ENCODE data around the gene IFI27L2.

Gene IFI27L2

DNA sequence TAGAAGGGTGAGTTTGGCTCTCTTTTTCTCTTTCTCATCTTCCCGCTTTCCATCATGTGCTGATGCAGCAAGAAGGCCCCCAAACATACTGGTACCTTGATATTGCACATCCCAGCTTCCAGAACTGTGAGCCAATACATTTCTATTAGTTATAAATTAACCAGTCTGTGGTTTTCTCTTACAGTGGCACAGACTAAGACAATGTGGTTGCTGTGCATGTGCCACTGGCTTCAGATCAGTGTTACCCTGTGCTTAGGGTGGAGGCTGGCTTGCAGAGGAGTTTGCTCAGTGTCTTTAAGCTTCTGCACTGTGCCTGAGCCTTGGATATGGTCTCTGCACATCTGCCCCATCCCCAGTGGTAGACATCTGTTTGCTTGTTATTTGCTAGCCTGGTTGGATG is 5.5 kb downstream of the IFI27L2 start:
- no peaks in the 10 kb centered on the region for H3K9me3 ChIP-seq
- peaks cover 11% of the 10 kb centered on the region for H3K27me3 ChIP-seq
- H3K27ac ChIP-seq = no peak overlapping the region
- peaks cover under 1 to 2% of the 10 kb centered on the region in 2 experiments for H3K4me1 ChIP-seq (ENCODE audit: control insufficient read depth in 1 of 2, insufficient read depth in 1 of 2, low read depth in 1 of 2, low read length in 1 of 2)
- TF ChIP-seq, protein P1, sequence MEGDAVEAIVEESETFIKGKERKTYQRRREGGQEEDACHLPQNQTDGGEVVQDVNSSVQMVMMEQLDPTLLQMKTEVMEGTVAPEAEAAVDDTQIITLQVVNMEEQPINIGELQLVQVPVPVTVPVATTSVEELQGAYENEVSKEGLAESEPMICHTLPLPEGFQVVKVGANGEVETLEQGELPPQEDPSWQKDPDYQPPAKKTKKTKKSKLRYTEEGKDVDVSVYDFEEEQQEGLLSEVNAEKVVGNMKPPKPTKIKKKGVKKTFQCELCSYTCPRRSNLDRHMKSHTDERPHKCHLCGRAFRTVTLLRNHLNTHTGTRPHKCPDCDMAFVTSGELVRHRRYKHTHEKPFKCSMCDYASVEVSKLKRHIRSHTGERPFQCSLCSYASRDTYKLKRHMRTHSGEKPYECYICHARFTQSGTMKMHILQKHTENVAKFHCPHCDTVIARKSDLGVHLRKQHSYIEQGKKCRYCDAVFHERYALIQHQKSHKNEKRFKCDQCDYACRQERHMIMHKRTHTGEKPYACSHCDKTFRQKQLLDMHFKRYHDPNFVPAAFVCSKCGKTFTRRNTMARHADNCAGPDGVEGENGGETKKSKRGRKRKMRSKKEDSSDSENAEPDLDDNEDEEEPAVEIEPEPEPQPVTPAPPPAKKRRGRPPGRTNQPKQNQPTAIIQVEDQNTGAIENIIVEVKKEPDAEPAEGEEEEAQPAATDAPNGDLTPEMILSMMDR (IDR thresholded peaks at IDR 0.05) = no peak
- no peak overlapping the region for H3K4me3 ChIP-seq (ENCODE audit: low read depth in 1 of 2, low read length in 1 of 2)
- no peaks in the 10 kb centered on the region for H3K36me3 ChIP-seq

DNA sequence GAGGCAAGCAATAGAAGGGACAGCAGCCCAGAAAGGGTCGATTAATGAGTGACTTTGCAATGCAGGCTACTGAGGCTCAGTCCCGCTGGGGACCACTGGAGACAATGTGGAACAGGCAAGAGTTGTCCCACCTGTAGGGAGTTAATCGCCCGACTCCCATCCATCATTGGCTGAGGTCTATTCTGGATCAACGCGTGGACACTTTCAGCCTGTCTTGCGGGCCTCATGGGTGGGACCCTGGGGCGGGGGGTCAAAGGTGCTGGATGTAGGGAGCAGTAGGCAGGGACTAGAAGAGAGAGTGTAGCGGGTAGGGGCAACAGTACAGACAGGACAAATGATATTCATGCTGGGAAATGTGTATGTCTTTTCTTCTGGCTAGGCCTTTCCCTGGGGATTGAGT is 6.1 kb downstream of the IFI27L2 start:
- TF ChIP-seq, protein P1 (IDR thresholded peaks at IDR 0.05) = no peak
- Histone ChIP-seq H3K4me3 (ENCODE audit: low read depth in 1 of 2, low read length in 1 of 2) (no peak overlapping the region), H3K4me1 (ENCODE audit: control insufficient read depth in 1 of 2, insufficient read depth in 1 of 2, low read depth in 1 of 2, low read length in 1 of 2) (no peaks in the 10 kb centered on the region), H3K36me3 (no peaks in the 10 kb centered on the region), H3K27me3 (peaks cover 11% of the 10 kb centered on the region), H3K9me3 (no peaks in the 10 kb centered on the region), H3K27ac (no peak overlapping the region)

DNA sequence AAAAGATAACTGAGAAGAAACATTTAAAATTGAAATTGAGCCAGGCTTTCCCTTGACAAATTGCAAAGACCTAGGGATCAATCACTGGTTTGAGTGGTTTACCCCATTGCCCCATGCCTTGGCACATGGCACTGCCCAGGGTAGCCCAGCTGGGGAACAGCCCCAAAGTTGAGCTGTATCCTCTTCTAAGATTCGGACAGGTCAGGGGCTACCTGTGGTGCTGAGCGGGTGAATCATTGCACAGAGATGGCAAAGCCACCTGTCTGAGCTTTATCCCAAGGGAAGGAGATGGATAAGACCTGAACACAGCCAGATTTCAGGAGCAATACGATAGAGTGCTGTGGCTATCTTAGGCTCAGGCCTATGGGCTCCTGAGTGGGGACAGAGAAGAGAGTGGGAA is 7.0 kb downstream of the IFI27L2 start:
- Histone ChIP-seq H3K4me3 (ENCODE audit: low read depth in 1 of 2, low read length in 1 of 2) (no peak overlapping the region), H3K36me3 (no peaks in the 10 kb centered on the region), H3K9me3 (no peaks in the 10 kb centered on the region), H3K27ac (no peak overlapping the region), H3K27me3 (peaks cover 11% of the 10 kb centered on the region), H3K4me1 (ENCODE audit: control insufficient read depth in 1 of 2, insufficient read depth in 1 of 2, low read depth in 1 of 2, low read length in 1 of 2) (no peaks in the 10 kb centered on the region)
- TF ChIP-seq, protein P1 (IDR thresholded peaks at IDR 0.05) = no peak

DNA sequence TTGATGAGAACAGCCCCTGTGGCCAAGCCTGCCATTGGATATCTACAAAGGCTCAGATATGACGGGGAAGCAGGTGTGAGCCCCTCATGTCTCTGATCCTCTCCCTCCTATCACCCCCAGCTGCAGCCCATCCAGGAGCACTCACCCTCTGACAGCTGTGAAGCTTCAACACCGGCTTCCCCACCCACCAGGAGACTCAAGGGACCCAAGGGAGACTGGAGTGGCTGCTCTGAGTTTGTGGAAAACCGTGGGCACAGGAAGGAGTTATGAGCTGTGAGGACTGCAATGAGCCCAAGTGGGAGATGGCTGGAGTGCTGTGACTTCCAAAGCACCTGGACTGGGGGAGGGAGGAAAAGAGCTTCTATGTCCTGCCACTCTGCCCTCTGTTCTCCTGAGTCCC is 7.9 kb downstream of the IFI27L2 start:
- Histone ChIP-seq H3K9me3 (no peaks in the 10 kb centered on the region), H3K27ac (no peak overlapping the region), H3K4me1 (ENCODE audit: control insufficient read depth in 1 of 2, insufficient read depth in 1 of 2, low read depth in 1 of 2, low read length in 1 of 2) (no peaks in the 10 kb centered on the region), H3K4me3 (ENCODE audit: low read depth in 1 of 2, low read length in 1 of 2) (no peak overlapping the region), H3K27me3 (peaks cover 17% of the 10 kb centered on the region), H3K36me3 (no peaks in the 10 kb centered on the region)
- TF ChIP-seq, protein P1 (IDR thresholded peaks at IDR 0.05) = no peak

DNA sequence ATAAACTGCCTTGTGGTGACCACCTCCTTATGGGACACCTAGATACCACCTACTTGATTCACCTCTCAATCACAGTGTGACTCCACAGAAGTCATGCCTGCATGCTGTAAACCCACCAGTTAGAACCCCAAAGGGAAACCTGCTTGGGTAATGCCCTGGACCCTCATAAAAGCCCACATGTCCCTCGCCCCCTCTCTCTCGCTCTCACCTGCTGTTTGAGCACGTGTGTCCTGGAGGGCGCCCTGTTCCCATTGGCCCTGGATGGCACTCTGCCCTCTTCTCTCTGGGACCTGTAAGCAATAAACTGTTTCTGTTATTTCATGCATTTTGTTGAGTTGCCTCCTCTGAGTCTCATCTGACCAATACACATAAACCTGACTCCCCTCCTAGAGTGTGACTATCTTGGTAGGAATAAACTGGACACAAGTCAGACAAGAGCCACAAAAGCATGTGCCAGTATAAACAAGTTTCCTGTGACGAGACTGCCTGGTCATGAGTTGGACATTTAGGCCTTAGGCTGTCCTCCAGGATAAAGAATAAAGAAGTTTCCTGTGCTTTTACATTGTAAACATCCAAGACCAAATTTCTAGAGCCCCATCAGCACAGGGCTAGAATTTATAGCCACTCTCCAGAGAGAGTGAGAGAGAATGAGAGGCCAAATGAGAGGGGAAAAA is 8.6 kb downstream of the IFI27L2 start:
- TF ChIP-seq, protein P1 (IDR thresholded peaks at IDR 0.05) = no peak
- H3K36me3 ChIP-seq = no peaks in the 10 kb centered on the region
- H3K27ac ChIP-seq = no peak overlapping the region
- H3K27me3 ChIP-seq = peaks cover 21% of the 10 kb centered on the region
- no peaks in the 10 kb centered on the region for H3K9me3 ChIP-seq
- no peak overlapping the region for H3K4me3 ChIP-seq (ENCODE audit: low read depth in 1 of 2, low read length in 1 of 2)
- H3K4me1 ChIP-seq (ENCODE audit: control insufficient read depth in 1 of 2, insufficient read depth in 1 of 2, low read depth in 1 of 2, low read length in 1 of 2) = no peaks in the 10 kb centered on the region
